Activated CD8-positive, alpha-beta memory T cell treated with anti-CD3 and anti-CD28 coated beads, Interleukin-2, amount 50 U/mL, for 24 hours (primary cell): ENCODE data around the gene ENTPD8.
"Not testable (repeated sequence)": the region's sequence is repeated elsewhere in the genome, so short reads cannot be mapped to it uniquely, and the experiment has no call there.

Source experiments
- DNase-seq: peaks from one replicate; pipeline ENCODE4 v3.0.0-alpha.2; 2020; ENCODE audit errors: extremely low read depth

ENTPD8 gene

GRCh38 chr9:137394866-137395665 is 46.1 kb downstream of the ENTPD8 start:
- DNase-seq, result no peak

GRCh38 chr9:137393176-137394150 is 47.7 kb downstream of the ENTPD8 start:
- no peak for DNase-seq

GRCh38 chr9:137392232-137393007 is 48.7 kb downstream of the ENTPD8 start:
- DNase-seq, result no peak

GRCh38 chr9:137391411-137391754 is 49.8 kb downstream of the ENTPD8 start:
- no peak for DNase-seq

- no peak for DNase-seq
These were observed 50.4 kb downstream of the ENTPD8 start for GRCh38 chr9:137390553-137391410.

GRCh38 chr9:137389428-137389746 is 51.8 kb downstream of the ENTPD8 start:
- no peak for DNase-seq

GRCh38 chr9:137388589-137389427 is 52.3 kb downstream of the ENTPD8 start:
- DNase-seq, result no peak

- no peak for DNase-seq
These were observed 53.1 kb downstream of the ENTPD8 start for GRCh38 chr9:137387891-137388560.

GRCh38 chr9:137387114-137387890 is 53.9 kb downstream of the ENTPD8 start:
- DNase-seq, result no peak

GRCh38 chr9:137386507-137387113 is 54.5 kb downstream of the ENTPD8 start:
- not testable (repeated sequence) for DNase-seq

- no peak for DNase-seq
These were observed 56.0 kb downstream of the ENTPD8 start for GRCh38 chr9:137385061-137385655.
